Chondrocyte (in vitro differentiated cells): ENCODE results near the gene ESYT3. TPM values are rescaled to one million over a fixed set of nuclear protein-coding genes. Genes with fewer than 3 reads are reported as not detected.

Experiments
- DNase-seq: peaks from one replicate; pipeline ENCODE4 v3.0.0; 2021; ENCODE audit warnings: mixed read lengths, low spot score
- H3K27ac Mint-ChIP-seq: one replicate; pipeline ENCODE4 v1.8.0; 2021; ENCODE audit warnings: mild to moderate bottlenecking, moderate library complexity, mixed read lengths; ENCODE audit not compliant: unreplicated experiment
- H3K27me3 Mint-ChIP-seq: 2 replicates; pipeline ENCODE4 v1.8.0; 2021; ENCODE audit warnings: low read depth, mixed read lengths
- H3K36me3 Mint-ChIP-seq: 2 replicates; pipeline ENCODE4 v1.8.0; 2021; ENCODE audit warnings: low read depth, mixed read lengths
- H3K4me1 Mint-ChIP-seq: 2 replicates; pipeline ENCODE4 v1.8.0; 2021; ENCODE audit warnings: low read depth, mild to moderate bottlenecking, mixed read lengths
- H3K4me3 Mint-ChIP-seq: one replicate; pipeline ENCODE4 v1.8.0; 2021; ENCODE audit warnings: mild to moderate bottlenecking, moderate library complexity, mixed read lengths; ENCODE audit not compliant: unreplicated experiment
- H3K9me3 Mint-ChIP-seq: 2 replicates; pipeline ENCODE4 v1.8.0; 2021; ENCODE audit warnings: low read depth, mixed read lengths
- total RNA-seq: library from RNA; stranded (reverse); gene quantifications from 3 replicates; pipeline ENCODE4 v1.2.1, GENCODE V29; 2021
- TF ChIP-seq, protein P1 (sequence below): fragments of 200-600 bp; sonication (generic); IDR thresholded peaks from 2 replicates; pipeline ENCODE4 v1.5.0; 2021; ENCODE audit warnings: antibody characterized with exemption, mild to moderate bottlenecking, moderate library complexity

Gene ESYT3
- total RNA-seq, 1 donor from 2014 or later, result 0.70 TPM

DNA sequence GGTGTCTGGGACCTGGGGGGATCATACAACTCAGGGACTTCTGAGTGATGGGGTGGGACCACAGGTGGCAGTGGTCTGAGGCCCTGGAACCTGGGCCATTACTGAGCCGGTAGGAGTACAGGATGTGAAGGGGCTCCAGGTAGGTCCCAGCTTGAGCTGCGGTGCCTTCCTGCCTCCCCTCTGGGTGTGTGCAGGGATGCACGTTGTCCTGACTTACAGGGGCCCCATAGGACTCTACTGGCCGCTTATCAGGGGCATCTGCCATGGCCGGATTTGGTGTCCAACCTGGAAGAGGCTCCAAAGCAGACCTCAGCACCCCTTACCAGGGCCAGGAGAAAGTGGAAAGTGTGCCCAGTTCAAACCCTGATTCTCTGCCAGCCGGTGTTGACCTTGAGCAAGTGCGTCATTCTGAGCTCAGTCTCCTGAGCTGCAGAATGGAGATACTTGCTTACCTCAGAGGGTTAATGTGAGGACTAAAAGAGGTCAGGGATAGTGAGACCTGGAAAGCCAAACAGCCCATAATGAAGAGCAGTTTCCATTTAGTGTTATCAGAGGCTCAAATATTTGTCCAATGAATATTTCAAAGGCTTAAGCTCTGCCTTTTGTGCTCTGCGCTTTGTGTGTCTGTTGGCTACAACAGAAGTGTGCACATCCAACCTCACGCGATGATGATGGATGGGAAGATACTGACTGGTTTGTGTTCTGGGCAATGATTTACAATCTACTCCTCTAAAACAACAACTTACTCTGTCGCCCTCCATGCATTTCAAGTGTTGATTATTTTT, 35.4 kb upstream of the ESYT3 start:
- peaks cover 21% of the 10 kb centered on the region for H3K36me3 Mint-ChIP-seq
- no peak overlapping the region for H3K27ac Mint-ChIP-seq
- DNase-seq, result no peak
- H3K4me1 Mint-ChIP-seq, result no peaks in the 10 kb centered on the region
- TF ChIP-seq, protein P1, sequence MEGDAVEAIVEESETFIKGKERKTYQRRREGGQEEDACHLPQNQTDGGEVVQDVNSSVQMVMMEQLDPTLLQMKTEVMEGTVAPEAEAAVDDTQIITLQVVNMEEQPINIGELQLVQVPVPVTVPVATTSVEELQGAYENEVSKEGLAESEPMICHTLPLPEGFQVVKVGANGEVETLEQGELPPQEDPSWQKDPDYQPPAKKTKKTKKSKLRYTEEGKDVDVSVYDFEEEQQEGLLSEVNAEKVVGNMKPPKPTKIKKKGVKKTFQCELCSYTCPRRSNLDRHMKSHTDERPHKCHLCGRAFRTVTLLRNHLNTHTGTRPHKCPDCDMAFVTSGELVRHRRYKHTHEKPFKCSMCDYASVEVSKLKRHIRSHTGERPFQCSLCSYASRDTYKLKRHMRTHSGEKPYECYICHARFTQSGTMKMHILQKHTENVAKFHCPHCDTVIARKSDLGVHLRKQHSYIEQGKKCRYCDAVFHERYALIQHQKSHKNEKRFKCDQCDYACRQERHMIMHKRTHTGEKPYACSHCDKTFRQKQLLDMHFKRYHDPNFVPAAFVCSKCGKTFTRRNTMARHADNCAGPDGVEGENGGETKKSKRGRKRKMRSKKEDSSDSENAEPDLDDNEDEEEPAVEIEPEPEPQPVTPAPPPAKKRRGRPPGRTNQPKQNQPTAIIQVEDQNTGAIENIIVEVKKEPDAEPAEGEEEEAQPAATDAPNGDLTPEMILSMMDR, result no peak
- H3K27me3 Mint-ChIP-seq, result no peaks in the 10 kb centered on the region
- H3K4me3 Mint-ChIP-seq, result no peak overlapping the region
- no peaks in the 10 kb centered on the region for H3K9me3 Mint-ChIP-seq

DNA sequence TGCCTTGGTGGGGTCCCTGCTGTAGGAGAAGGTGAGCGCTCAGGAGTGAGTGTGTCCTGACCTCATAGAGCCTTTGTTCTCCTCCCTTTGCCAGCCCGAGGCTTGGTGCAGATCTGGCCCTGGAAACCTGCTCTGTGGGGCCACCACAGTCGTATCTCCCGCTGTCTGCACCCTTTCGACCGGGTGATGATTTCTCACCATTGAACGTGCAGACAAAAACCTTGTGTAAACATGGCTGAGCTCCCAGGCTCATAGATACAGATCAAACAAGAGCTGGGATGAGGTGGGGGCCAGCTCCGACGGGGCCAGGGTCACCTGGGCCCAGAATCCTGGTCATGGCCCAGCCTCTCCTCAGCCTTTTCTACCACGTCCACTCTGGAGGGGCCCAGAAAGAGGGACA, 34.6 kb upstream of the ESYT3 start:
- TF ChIP-seq, protein P1, result no peak
- Mint-ChIP-seq H3K4me3 (no peak overlapping the region), H3K4me1 (no peaks in the 10 kb centered on the region), H3K27me3 (no peaks in the 10 kb centered on the region), H3K27ac (no peak overlapping the region), H3K9me3 (no peaks in the 10 kb centered on the region), H3K36me3 (peaks cover 29% of the 10 kb centered on the region)
- no peak for DNase-seq

DNA sequence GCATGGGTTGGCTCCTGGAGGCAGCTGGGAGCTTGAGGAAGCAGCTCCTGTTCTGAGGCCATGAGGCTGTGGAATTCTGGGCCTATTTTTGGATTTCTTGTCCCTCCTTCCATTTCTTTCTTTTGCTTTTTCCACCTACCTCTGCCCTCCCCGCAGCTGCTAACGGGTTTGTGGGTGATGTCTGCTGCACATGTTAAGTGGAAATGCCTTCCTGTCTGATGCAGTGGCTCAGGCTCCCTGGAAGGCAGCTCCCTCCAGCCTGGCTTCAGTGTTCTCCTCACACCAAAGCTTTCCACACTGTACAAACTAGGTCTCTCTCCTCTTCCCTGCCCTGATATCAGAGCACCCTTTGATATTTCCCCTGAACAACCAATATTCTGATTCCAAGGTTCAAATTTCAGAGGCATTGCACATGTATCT, 33.8 kb upstream of the ESYT3 start:
- no peak overlapping the region for H3K4me3 Mint-ChIP-seq
- H3K36me3 Mint-ChIP-seq, result peaks cover 33% of the 10 kb centered on the region
- DNase-seq, result no peak
- no peaks in the 10 kb centered on the region for H3K4me1 Mint-ChIP-seq
- H3K27me3 Mint-ChIP-seq, result no peaks in the 10 kb centered on the region
- H3K27ac Mint-ChIP-seq, result no peak overlapping the region
- H3K9me3 Mint-ChIP-seq, result no peaks in the 10 kb centered on the region
- TF ChIP-seq, protein P1, result no peak

DNA sequence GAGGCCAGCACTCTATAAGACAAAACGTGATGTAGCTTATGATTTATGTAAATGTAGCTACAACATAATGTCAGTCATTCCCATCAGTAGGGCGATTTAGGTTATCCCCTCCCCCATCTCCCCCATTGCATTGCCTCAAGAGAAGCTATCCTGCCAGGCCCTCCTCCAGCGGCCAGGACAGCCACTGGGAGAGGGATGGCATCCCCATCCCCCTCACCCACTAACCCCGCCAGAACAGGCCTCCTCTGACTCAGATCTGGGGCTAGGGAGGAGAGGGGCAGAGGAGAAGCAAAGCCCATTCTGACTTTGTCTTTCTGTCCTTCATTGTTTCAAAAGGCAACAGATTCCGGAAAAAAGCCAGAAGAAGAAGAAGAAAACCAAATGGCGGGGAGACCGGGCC, 32.6 kb upstream of the ESYT3 start:
- Mint-ChIP-seq H3K4me3 (no peak overlapping the region), H3K27ac (no peak overlapping the region), H3K36me3 (peaks cover 37% of the 10 kb centered on the region), H3K9me3 (no peaks in the 10 kb centered on the region), H3K27me3 (no peaks in the 10 kb centered on the region), H3K4me1 (no peaks in the 10 kb centered on the region)
- TF ChIP-seq, protein P1, result no peak
- no peak for DNase-seq

DNA sequence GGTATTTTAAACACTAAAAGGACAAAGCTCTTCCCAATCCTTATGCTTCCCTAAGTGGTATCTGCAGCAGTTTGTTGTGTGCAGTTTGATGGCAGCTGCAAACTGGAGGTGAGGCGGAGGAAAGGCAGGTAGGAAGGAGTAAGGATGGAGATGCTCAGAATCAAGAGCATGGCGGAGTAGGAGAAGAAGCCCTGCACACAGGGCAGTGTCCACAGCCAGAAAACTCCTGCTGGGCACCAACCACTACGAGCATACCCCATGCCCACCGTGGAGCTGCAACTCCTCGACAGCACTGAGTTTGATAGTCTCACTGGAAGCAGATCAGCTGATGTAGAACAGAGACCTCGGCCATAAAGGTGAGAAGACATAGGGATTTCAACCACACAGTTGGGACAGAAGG, 30.3 kb upstream of the ESYT3 start:
- H3K4me1 Mint-ChIP-seq, result no peaks in the 10 kb centered on the region
- peaks cover 37% of the 10 kb centered on the region for H3K36me3 Mint-ChIP-seq
- TF ChIP-seq, protein P1, result no peak
- H3K9me3 Mint-ChIP-seq, result no peaks in the 10 kb centered on the region
- H3K27me3 Mint-ChIP-seq, result no peaks in the 10 kb centered on the region
- DNase-seq, result no peak
- no peak overlapping the region for H3K27ac Mint-ChIP-seq
- H3K4me3 Mint-ChIP-seq, result no peak overlapping the region
